NCI-H345 (cell line): ENCODE results near the gene CNTROB.

ENCODE experiments used
- DNase-seq: peaks from one replicate; lab custom pipeline; 2025; lab: John Stamatoyannopoulos, UW

The CNTROB gene

GRCh38 chr17:7910281-7910680 lies 21.7 kb upstream of the CNTROB start:
- no peak for DNase-seq

DNA sequence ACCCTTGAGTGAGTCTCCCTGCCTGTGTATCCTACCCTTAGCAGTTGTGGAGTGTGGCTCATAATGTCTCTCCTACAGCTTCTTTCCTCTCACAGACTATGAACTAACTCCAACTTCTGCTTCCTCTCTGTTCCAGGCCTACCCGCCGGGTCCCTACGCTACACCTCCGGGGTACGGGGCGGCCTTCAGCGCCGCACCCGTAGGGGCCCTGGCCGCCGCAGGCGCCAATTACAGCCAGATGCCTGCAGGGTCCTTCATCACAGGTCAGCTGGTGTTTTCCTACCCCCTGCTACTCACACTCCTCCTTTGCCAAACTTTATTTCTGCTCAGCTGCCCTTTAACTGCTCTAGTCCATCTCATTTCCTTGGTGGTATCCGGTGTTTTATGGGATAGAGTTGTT lies 21.3 kb upstream of the CNTROB start:
- no peak for DNase-seq

- DNase-seq, result no peak
Observed at GRCh38 chr17:7911116-7911515, 20.9 kb upstream of the CNTROB start.

DNA sequence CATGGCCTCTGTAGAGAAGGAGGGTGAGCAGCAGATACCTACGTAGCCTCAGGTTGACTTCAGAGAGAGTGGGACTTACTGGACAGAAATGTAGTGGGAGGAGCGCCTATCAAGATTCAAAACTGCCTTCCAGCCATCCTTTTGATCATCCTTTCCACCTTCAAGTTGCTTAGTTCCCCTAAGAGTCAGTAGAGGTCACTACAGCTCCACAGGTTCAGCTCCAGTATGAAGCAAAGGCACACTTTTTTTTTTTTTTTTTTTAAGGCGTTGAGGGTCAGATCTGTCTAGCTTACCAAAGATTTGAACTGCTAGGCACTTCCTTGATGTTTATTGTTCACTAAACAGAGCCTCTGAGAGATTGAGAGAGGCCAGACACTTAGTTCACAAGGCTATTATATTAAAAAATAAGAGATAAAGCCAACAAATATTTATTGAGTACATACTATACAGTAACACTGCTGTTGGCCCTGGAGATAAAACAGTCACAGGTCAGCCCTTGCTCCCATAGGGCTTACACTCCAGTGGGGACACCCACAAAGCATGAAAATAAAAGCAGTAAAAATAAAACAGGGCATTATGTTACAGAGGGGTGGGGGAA lies 19.0 kb upstream of the CNTROB start:
- DNase-seq, result peak; percentile 39

DNA sequence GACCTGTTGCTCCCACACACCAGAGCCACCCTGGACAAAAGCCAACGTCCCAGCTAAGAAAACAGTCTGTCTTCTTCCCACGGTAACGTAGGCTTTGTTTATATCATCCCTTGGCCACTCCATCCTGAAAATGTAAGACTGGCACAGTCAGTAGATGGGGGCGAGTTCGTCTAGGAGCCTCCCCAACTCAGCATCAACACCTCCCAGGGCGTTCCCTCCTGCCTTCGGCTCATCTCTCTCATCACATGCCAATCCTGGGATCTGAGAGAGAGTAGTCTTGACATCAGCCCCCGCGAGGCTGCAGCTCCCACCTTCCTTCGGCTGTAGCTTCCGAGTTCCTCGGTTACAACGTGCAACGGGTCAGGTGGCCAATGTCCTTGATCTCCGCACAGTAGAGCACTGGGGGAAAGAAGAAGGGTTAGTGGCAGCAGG lies 16.8 kb upstream of the CNTROB start:
- DNase-seq, result no peak

- peak; percentile 93 for DNase-seq
Observed at GRCh38 chr17:7915611-7916384, 16.2 kb upstream of the CNTROB start, which contains the start of gene RNF227. RNF227 (minus strand) TSS chr17:7916289; CDS start chr17:7916195, 94 bp downstream.

GRCh38 chr17:7916385-7916682 lies 15.7 kb upstream of the CNTROB start:
- DNase-seq, result no peak

- DNase-seq, result no peak
Observed at GRCh38 chr17:7916808-7917207, 15.2 kb upstream of the CNTROB start.

- no peak for DNase-seq
Observed at GRCh38 chr17:7922269-7922844, 9.6 kb upstream of the CNTROB start.

DNA sequence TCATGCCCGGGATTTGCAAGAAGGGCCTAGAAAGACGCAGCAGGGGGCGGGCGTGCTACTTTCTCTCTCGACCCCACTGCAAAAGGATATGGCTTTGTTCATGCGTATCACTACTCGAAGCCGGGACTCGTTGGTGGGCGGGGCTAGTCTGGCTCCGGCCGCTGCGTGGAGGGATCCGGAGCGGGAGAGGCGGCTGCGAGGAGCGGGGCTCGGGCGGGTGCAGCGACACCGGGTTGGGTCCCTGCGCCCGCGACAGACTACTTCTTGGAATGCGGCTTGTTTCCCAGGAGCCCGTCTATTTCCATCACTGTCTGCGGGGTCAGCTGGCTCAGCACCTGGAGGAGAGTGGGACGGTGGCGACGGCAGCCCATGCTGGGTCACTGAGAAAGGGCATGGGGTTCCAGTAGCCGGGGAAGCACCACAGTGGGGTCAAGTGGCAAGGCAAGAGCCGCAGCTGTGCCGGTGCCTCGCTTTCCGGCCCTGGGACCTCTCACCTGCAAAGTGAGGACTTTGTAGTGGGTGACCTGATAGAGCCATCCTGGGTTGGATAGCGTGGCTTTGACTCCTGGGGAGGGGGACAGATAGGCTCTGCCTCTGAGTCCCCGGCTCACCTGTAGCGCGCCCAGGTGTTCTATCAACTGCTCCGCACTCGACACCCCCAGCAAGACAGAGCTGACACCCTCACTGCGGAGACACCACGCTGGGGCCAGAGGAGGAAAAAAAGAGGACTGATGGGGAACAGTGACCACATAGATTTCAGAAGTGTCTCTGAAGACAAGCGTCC lies 9.0 kb upstream of the CNTROB start:
- DNase-seq, result no peak

DNA sequence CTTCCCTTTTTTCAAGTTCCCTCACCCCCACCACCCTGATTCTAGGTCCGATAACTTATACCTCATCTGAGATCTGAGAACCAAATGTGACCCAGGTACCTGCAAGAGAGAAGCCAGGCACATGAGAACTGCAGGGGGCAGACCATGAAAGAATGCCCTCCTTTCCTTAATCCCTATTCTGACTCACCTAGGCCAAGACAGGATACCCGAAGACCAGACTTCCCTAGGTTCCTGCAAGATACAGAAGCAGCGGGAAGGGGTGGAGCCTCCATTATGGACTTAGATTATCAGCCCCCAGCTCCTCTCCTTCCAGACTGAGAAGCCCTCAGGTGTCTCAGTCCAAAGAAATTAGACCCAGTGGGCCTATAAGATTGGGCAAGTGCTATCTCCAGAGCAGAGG lies 4.4 kb upstream of the CNTROB start:
- DNase-seq, result no peak

DNA sequence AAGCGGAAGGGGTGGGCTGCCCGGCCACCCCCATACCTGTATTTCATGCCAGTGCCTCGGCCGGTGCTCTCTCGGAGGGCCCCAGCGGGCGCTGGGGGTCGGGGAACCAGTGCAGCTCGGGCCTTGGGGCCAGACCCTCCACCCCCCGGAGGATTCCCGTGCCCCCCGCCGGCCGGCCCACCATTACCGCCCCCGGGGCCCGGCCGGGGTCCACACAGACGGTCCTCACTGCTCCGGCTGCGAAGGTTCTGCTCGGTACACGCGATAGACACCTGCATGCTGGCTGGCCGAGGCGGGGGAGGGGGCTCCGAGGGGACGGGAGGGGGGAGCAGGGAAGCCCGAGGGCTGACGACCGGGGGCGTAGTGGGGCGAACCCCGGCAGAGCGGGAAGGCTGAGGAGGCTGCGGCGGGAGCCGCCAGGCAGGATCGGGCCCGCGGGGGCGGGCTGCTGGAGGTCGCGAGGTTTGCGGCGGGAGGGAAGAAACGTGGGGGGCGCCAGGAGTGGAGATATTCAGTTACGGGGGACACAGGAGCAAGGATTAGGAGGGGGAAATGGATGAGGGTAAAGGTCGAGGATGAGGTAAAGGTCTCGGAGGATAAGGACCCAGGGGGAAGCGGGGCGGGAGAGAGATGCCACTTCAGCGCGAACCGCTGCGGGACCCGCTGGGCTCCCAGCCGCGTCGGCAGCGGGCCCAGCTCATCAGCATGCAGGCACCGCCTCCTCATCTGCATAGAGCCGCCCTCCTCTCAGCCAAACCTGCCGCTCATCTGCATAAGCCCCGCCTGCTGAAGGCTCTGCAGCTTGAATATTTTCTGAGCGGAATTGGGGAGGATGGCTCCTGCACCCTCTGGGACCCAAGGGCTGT lies 2.6 kb upstream of the CNTROB start, which contains the start of gene KCNAB3:
Gene KCNAB3 (minus strand): TSS at position 699 of the 866 bp plus-strand sequence. CDS start 421 bp downstream, at position 278.
- no peak for DNase-seq

GRCh38 chr17:7930841-7931631 lies 970 bp upstream of the CNTROB start:
- no peak for DNase-seq

DNA sequence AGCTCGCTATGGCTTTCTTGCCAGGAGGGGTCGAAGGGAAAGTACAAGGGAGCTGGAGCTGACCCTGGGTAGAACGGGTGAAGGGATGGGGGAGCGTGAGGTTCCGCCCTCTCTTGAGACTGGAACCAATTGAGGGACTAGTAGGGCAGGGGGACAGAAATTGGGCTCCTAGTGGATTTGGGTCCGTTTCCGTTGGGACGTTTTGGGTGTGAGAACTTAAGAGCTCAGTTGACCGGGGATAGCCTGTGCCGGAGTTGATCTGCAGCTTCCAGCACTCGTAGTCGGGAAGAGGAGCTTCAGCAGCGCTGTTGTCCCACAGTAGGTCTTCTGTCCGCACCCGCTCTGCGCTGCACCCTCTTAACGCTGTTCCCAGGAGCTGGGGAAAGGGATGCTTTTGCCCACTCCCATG lies 481 bp downstream of the CNTROB start:
- DNase-seq, result no peak

DNA sequence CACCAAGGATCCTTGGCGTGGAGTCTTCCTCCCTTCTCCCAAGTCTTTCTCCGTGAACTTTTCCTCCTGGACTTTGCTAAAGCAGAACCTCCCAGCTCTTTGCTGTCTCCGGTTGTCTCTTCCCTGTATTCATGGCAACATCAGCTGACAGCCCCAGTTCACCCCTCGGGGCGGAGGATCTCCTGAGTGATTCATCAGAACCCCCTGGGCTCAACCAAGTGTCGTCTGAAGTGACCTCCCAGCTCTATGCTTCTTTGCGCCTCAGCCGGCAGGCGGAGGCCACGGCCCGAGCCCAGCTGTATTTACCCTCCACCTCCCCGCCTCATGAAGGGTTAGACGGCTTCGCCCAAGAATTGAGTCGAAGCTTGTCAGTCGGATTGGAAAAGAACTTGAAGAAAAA lies 943 bp downstream of the CNTROB start:
- peak; percentile 21 for DNase-seq

GRCh38 chr17:7935859-7936258 lies 3.9 kb downstream of the CNTROB start:
- DNase-seq, result no peak

GRCh38 chr17:7940034-7940433 lies 8.0 kb downstream of the CNTROB start:
- no peak for DNase-seq

GRCh38 chr17:7940743-7941142 lies 8.7 kb downstream of the CNTROB start:
- DNase-seq, result no peak

- no peak for DNase-seq
Observed at GRCh38 chr17:7943291-7943690, 11.3 kb downstream of the CNTROB start.

DNA sequence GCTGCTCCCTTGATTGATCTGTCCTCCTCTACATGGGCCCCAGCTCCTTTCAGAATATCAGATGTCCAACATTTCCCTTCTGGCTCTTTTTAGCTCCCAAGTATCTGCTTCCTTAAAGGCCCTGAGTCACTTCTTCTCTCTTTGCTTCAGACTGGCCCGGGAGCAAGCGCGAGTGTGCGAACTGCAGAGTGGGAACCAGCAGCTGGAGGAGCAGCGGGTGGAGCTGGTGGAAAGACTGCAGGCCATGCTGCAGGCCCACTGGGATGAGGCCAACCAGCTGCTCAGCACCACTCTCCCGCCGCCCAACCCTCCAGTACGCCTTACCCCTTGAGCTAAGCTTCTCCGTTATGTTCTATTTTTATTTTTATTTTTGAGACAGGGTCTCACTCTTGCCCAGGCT lies 12.3 kb downstream of the CNTROB start:
- no peak for DNase-seq

DNA sequence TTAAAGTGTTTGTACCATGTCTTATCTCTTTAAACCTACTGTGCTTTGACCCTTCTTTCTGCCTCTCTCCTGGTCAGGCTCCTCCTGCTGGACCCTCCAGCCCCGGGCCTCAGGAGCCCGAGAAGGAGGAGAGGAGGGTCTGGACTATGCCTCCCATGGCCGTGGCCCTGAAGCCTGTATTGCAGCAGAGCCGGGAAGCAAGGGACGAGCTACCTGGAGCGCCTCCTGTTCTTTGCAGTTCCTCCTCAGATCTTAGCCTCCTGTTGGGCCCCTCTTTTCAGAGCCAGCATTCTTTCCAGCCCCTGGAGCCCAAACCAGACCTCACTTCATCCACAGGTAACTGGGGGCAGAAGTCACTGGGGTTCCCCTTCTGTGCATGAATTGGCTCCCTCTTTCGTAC lies 13.6 kb downstream of the CNTROB start:
- DNase-seq, result no peak
